Keratinocyte (primary cell): Measurements from ENCODE around the gene POGLUT3.

Experiments used
- EZH2 ChIP-seq: IDR thresholded peaks from one replicate; pipeline ENCODE4 v1.6.1; 2012; ENCODE audit warnings: inconsistent platforms, mild to moderate bottlenecking, low read length, moderate library complexity
- TF ChIP-seq, protein P1 (sequence below), 3 experiments: IDR thresholded peaks in 1 of 3; conservative IDR thresholded peaks in 1 of 3; optimal IDR thresholded peaks in 1 of 3; 2 replicates in 2 of 3; 3 replicates in 1 of 3; pipeline versions ENCODE3 to v1.5.1; 2011; ENCODE audit warnings: low read length in 3 of 3, mild to moderate bottlenecking in 3 of 3, moderate library complexity in 2 of 3, control low read depth in 1 of 3, inconsistent platforms in 1 of 3; ENCODE audit not compliant: insufficient read depth in 2 of 3; ENCODE audit errors: extremely low read depth in 1 of 3

- TF ChIP-seq, protein P1, sequence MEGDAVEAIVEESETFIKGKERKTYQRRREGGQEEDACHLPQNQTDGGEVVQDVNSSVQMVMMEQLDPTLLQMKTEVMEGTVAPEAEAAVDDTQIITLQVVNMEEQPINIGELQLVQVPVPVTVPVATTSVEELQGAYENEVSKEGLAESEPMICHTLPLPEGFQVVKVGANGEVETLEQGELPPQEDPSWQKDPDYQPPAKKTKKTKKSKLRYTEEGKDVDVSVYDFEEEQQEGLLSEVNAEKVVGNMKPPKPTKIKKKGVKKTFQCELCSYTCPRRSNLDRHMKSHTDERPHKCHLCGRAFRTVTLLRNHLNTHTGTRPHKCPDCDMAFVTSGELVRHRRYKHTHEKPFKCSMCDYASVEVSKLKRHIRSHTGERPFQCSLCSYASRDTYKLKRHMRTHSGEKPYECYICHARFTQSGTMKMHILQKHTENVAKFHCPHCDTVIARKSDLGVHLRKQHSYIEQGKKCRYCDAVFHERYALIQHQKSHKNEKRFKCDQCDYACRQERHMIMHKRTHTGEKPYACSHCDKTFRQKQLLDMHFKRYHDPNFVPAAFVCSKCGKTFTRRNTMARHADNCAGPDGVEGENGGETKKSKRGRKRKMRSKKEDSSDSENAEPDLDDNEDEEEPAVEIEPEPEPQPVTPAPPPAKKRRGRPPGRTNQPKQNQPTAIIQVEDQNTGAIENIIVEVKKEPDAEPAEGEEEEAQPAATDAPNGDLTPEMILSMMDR (optimal IDR thresholded peaks at IDR 0.05 in 1 of 3, IDR thresholded peaks at IDR 0.05 in 1 of 3, conservative IDR thresholded peaks at IDR 0.05 in 1 of 3; ENCODE audit: extremely low read depth in 1 of 3, insufficient read depth in 2 of 3, low read length in 3 of 3), result no peak
- no peak for TF ChIP-seq EZH2
Measured at GRCh38 chr11:108543316-108543964, 45.3 kb upstream of the POGLUT3 start.
